T-helper 17 cell (primary cell): ENCODE measurements around the gene NDUFB8. TPM values are rescaled to one million over a fixed set of nuclear protein-coding genes. Genes with fewer than 3 reads are reported as not detected.

Source experiments
- ATAC-seq: fragments of 150-1000 bp; cut with Tn5 transposase; 2 replicates; pipeline ENCODE4 v1.10.0; 2021; ENCODE audit warnings: mild to moderate bottlenecking, moderate library complexity
- DNase-seq, 3 donors: peaks; one replicate each; pipeline versions ENCODE4 v3.0.0 to v3.0.0-alpha.2; 2020 to 2021
- H3K9me3 ChIP-seq: one replicate; pipeline ENCODE4 v1.7.0; 2013; ENCODE audit warnings: low read length, mild to moderate bottlenecking; ENCODE audit not compliant: control insufficient read depth, poor library complexity, severe bottlenecking
- H3K27ac Mint-ChIP-seq: one replicate; pipeline ENCODE4 v1.8.0; 2022; ENCODE audit warnings: mild to moderate bottlenecking, moderate library complexity, mixed read lengths
- H3K27me3 Mint-ChIP-seq: one replicate; pipeline ENCODE4 v1.8.0; 2022; ENCODE audit warnings: mixed read lengths
- H3K36me3 Mint-ChIP-seq: one replicate; pipeline ENCODE4 v1.8.0; 2022; ENCODE audit warnings: low read depth, mixed read lengths
- H3K4me1 Mint-ChIP-seq: one replicate; pipeline ENCODE4 v1.8.0; 2022; ENCODE audit warnings: mild to moderate bottlenecking, mixed read lengths
- H3K4me3 Mint-ChIP-seq: one replicate; pipeline ENCODE4 v1.8.0; 2022; ENCODE audit warnings: mild to moderate bottlenecking, moderate library complexity, mixed read lengths
- total RNA-seq, 4 donors: library from RNA in 2 of 4; stranded (reverse) in 2 of 4; gene quantifications; one replicate each; pipeline ENCODE4 v1.2.3 and lab custom pipeline; 2022 to 2026

Gene NDUFB8
- total RNA-seq, 2 donors from 2014 or later, result 142 to 159 TPM

DNA sequence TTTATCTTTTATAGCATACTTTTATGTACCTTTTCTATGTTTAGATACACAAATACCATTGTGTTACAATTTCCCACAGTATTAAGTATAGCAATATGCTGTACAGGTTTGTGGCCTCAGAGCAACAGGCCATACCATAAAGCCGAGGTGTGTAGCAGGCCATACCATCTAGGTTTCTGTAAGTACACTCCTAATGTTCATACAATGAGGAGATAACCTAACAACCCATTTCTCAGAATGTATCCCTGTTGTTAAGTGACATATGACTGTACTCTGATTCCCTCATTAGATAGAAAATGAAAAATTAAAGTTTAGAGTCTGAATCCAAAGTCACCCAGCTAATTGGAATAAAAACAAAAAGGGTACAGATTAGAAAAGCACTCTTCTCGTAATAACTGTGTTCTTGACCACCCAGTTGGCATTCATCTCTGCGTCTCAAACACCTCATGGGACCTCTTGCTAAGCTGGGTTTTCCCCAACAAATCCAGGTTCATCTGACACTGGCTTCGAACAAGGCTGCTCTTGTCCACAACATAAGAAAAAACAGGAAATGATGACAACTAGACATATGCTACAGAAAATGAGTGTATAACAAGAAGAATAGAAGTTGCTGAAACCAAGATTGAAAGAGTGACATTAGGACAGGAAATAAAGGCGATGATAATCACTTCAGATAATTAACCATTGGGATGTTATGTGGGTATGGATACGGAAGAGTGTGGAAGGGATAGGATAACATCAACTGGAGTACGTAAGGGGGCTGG, 1.4 kb downstream of the NDUFB8 start:
- Mint-ChIP-seq H3K27ac (peak overlapping the region; percentile 98), H3K27me3 (no peaks in the 10 kb centered on the region), H3K4me1 (peaks cover 30% of the 10 kb centered on the region), H3K36me3 (peaks cover 5% of the 10 kb centered on the region), H3K4me3 (peak overlapping the region; percentile 98)
- H3K9me3 ChIP-seq, result no peaks in the 10 kb centered on the region
- peak; percentile 71 for ATAC-seq
- DNase-seq, result no peak

DNA sequence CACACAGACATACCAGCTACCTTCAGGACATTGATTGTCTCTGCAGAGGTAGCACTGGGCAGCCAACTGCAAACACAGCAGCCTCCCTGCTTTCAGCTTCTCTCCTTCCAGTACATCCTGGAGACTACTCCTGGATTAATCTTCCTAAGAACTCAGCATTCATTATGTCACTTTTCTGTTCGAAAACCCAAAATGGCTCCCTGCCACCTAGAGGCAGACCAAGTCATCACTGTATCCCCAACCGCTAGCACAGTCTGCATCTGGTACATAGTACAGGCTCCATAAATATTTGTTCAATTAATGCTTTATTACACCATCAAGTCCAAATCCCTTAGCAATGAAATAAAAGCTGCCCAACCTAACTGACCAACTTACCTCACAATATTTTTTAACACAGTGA, 5.0 kb downstream of the NDUFB8 start:
- Mint-ChIP-seq H3K27me3 (no peaks in the 10 kb centered on the region), H3K27ac (no peak overlapping the region), H3K4me3 (no peak overlapping the region), H3K36me3 (peaks cover 4% of the 10 kb centered on the region), H3K4me1 (peaks cover 23% of the 10 kb centered on the region)
- ATAC-seq, result no peak
- DNase-seq, result no peak
- no peaks in the 10 kb centered on the region for H3K9me3 ChIP-seq

DNA sequence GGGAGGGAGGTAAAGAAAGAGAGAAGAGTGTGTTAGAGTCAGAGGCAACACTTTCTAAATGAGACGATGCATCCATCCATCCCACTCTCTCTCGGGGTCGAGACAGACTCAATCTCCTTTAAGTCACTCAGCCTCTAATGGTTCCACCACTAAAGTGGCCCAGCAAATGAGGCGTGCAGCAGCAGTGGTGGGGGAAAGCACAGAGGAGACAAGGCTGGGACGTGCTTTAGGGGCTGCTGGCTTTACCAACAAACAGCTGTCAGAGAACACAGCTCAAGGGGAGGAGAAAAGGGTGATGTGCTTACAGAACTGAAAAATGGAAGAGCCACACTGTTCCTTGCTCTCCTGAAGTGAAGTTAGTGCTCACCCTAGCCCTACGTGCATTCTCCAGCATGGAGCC, 5.5 kb downstream of the NDUFB8 start:
- H3K9me3 ChIP-seq, result no peaks in the 10 kb centered on the region
- H3K27me3 Mint-ChIP-seq, result no peaks in the 10 kb centered on the region
- peak overlapping the region; percentile 37 for H3K27ac Mint-ChIP-seq
- ATAC-seq, result no peak
- H3K4me3 Mint-ChIP-seq, result no peak overlapping the region
- peaks cover 3% of the 10 kb centered on the region for H3K36me3 Mint-ChIP-seq
- peaks cover 21% of the 10 kb centered on the region for H3K4me1 Mint-ChIP-seq
- DNase-seq, result no peak

DNA sequence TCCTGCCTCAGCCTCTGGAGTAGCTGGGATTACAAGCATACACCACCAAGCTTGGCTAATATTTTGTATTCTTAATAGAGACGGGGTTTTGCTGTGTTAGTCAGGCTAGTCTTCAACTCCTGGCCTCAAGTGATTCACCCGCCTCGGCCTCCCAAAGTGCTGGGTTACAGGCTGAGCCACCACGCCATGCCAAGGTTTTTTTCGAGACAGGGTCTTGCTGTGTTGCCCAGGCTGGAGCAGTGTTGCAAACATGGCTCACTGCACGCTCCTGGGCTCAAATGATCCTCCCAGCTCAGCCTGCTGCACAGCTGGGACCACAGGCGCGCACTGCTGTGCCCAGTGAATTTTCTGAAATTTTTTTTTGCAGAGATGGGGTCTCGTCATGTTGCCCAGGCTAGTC, 6.7 kb downstream of the NDUFB8 start:
- no peaks in the 10 kb centered on the region for H3K27me3 Mint-ChIP-seq
- no peaks in the 10 kb centered on the region for H3K9me3 ChIP-seq
- H3K4me3 Mint-ChIP-seq, result no peak overlapping the region
- H3K36me3 Mint-ChIP-seq, result no peaks in the 10 kb centered on the region
- H3K4me1 Mint-ChIP-seq, result peaks cover 23% of the 10 kb centered on the region
- no peak for ATAC-seq
- H3K27ac Mint-ChIP-seq, result no peak overlapping the region
- no peak for DNase-seq

DNA sequence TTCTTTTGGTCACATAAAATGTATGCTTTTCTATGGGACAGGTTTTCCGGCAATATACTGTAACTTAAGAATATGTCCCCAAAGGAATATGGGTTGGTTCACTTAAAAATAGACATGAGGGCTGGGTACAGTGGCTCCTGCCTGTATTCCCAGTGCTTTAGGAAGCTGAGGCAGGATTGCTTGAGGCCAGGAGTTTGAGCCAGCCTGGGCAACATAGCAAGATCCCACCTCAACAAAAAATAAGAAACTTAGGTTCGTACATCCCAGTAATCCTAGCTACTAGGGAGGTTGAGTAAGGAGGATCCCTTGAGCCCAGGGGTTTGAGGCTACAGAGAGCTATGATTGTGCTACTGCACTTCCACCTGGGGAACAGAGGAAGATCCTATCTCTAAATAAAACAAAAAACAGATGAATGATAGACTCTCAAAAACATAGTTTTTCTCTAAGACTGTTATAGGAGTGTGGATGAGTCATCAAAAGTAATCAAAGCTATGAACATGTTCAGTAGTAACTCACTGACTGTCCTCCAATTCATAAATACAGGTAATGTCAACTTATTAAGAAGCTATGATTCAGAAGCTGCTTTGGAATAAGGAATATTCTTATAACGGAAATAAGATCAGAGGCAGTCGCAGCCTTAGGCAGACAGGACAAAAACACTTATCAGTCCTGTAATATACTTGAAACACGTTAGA, 7.4 kb downstream of the NDUFB8 start:
- Mint-ChIP-seq H3K36me3 (no peaks in the 10 kb centered on the region), H3K27ac (peak overlapping the region; percentile 27), H3K4me3 (no peak overlapping the region), H3K27me3 (no peaks in the 10 kb centered on the region), H3K4me1 (peaks cover 27% of the 10 kb centered on the region)
- H3K9me3 ChIP-seq, result no peaks in the 10 kb centered on the region
- ATAC-seq, result no peak
- no peak for DNase-seq

DNA sequence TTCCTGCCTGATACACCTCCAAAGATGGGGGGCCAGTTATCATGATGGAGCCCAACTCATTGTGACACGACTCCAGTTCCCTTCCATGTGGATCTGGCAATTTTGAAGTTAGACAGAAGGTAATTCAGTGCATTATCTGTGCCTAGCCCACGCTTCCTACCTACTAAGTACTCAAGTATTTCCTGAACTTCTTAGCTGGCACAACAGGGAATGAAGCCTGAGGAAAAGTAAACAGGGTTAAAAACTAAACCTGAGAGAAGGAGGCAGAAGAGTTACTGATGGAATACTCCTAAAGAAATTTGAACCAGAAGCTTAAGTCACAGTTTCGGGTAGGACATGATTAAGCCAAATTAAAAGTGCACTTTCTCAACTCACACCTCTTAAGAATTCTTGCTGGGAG, 8.9 kb downstream of the NDUFB8 start:
- Mint-ChIP-seq H3K27ac (no peak overlapping the region), H3K4me3 (no peak overlapping the region), H3K36me3 (peaks cover 3% of the 10 kb centered on the region), H3K27me3 (no peaks in the 10 kb centered on the region), H3K4me1 (peaks cover 23% of the 10 kb centered on the region)
- ATAC-seq, result no peak
- no peak for DNase-seq
- H3K9me3 ChIP-seq, result no peaks in the 10 kb centered on the region

DNA sequence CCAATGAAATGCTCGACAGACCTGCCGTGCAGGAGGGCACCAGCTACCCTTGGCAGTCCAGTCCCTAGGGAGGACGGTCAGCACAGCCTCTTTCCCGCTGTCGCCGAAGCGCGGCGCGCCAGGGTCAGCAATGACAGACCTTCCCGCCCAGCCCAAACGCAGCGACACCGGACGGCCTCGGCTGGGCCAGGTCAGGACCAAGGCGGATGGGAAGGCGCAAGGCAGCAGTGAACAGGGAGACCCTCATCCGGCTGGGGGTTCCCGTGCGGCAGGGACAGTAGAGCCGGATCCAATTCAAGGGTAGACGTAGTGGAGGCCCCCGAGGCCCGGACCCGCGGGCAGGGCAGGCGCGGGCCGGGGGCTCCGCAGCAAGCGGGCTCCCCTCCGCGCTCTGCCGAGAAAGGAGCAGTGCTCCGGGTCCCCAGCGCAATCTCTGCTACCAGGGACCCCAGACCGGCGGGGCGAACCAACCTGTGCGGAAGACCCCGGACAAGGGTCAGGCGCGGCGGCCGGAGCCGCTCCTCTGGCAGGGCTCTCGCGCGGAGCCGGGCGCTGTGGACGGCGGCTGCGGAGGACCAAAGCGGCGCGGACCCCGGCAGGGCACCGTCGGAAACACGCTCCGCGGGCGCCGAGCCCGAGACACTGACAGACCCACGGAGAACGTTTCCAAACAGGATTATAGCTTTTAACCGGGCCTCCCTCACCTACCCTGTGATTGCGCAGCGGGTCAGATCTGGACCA, 10.2 kb downstream of the NDUFB8 start, which contains the start of gene SEC31B:
Gene SEC31B, minus strand, starts transcription at position 551 of the 741 bp plus-strand sequence. CDS start 2,909 bp downstream, outside the sequence.
- H3K4me1 Mint-ChIP-seq, result peaks cover 16% of the 10 kb centered on the region
- H3K9me3 ChIP-seq, result no peaks in the 10 kb centered on the region
- H3K4me3 Mint-ChIP-seq, result no peak within 1 kb of the TSS
- peaks cover 5% of the 10 kb centered on the region for H3K36me3 Mint-ChIP-seq
- ATAC-seq (no peak), DNase-seq (no peak)
- H3K27me3 Mint-ChIP-seq, result no peaks in the 10 kb centered on the region
- peak within 1 kb of the TSS; percentile 32 for H3K27ac Mint-ChIP-seq

DNA sequence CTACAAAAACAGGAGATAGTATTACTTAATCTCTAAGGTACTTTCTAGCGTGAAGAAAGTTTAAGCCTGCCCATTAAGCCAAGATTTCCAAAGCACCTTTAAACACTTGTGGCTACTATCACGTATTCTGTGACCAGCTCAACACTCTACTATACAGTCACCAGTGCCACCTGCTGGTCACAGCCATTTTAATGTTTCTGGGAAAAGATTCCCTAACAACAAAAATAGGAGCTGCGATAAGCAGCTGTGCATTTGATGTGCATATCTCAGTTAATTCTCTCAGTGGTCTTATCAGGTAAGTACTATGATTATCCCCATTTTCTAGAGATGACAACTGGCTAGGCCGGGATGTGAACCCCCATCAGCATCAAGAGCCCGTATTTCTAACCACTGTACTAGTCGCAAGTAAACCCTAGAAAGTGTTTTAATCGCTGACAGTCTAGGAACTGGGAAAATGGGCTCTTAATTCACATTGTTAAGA, 10.9 kb downstream of the NDUFB8 start:
- Mint-ChIP-seq H3K4me3 (no peak overlapping the region), H3K36me3 (peaks cover 5% of the 10 kb centered on the region), H3K27me3 (no peaks in the 10 kb centered on the region), H3K4me1 (peaks cover 13% of the 10 kb centered on the region), H3K27ac (peak overlapping the region; percentile 32)
- H3K9me3 ChIP-seq, result no peaks in the 10 kb centered on the region
- ATAC-seq (peak; percentile 81), DNase-seq (peak in 1 of 3 donors; percentile 44)

DNA sequence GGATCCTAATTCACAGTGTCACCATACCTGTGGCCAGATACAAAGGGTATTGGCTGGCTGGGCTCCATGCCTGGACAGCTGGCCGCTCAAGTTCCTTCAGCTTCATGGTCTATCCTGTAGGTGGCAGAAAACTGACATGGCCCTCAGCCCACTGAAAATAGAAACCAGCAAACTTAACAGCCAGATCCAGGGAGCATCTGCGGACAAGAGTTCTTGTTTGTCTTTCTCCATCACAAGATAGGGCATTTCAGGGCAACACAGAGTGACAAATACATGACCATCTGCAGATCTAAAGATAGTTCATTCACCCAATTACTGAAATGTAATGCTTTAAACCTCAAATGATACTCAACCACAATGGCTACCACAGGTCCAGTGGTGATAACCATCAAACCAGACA, 12.8 kb downstream of the NDUFB8 start:
- Mint-ChIP-seq H3K27ac (no peak overlapping the region), H3K36me3 (peaks cover 7% of the 10 kb centered on the region), H3K4me3 (no peak overlapping the region), H3K27me3 (no peaks in the 10 kb centered on the region), H3K4me1 (peaks cover 22% of the 10 kb centered on the region)
- ATAC-seq (no peak), DNase-seq (no peak)
- H3K9me3 ChIP-seq, result no peaks in the 10 kb centered on the region

DNA sequence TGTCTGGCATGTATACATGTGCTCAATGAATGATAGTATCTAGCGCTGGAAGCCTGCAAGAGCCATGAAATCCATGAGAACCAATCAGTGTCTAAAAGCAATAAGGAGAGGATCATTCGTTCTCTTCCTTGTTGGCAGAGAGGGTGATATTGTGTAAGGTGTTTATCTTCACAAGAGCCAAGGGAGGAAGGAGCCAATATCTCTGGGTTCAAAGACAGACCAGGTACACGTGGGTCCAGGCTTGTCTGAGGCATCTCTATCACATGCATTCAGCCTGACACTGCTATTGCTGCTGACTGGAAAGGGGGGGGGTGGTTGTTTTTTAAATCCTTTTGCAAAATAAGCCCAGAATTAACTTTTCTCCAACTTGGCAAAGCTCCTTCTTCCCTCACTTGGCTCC, 14.1 kb downstream of the NDUFB8 start:
- peaks cover 32% of the 10 kb centered on the region for H3K4me1 Mint-ChIP-seq
- H3K27ac Mint-ChIP-seq, result no peak overlapping the region
- H3K4me3 Mint-ChIP-seq, result no peak overlapping the region
- no peaks in the 10 kb centered on the region for H3K9me3 ChIP-seq
- no peaks in the 10 kb centered on the region for H3K27me3 Mint-ChIP-seq
- DNase-seq (no peak), ATAC-seq (no peak)
- H3K36me3 Mint-ChIP-seq, result peaks cover 7% of the 10 kb centered on the region

DNA sequence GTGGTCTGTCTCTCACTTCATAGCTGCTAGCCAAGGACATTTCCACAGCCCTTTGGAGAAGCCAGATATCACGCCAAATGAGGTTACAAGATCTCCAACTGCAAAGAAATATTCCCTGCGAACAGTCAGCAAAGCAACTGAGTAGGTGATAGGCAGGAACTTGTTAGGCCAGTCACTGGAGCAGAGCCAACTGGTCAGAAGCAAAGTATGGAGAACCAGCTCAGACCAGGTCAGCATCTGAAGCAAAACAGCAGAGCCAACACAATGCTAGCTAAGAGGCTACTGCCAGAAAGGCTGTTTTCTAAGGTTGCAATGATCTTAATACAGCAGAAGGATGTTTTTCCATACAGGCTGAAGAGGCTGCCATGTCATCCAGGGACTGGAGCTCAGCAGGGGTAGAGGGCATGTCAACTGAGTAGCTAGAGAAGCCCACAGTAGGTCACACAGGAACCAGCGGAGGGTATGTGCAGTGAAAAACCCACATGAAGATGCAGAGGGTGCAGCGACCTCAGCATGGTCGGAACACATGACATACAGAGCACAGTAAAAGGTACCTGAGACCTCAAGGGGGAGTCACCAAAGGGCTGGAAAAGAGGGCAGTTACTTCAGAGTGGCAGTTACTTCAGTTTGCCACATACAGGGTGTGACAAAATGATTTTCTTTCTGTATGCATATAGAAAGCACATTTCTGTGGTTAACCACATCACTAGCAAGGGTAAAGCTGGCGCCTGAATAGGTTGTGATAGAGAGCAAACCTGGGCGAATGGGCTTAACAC, 18.9 kb downstream of the NDUFB8 start:
- Mint-ChIP-seq H3K4me3 (peak overlapping the region; percentile 72), H3K4me1 (peaks cover 51% of the 10 kb centered on the region), H3K36me3 (peaks cover 11% of the 10 kb centered on the region), H3K27me3 (no peaks in the 10 kb centered on the region), H3K27ac (peak overlapping the region; percentile 80)
- ATAC-seq (peak; percentile 94), DNase-seq (peak in 2 of 3 donors; percentile 38 to 45)
- no peaks in the 10 kb centered on the region for H3K9me3 ChIP-seq

DNA sequence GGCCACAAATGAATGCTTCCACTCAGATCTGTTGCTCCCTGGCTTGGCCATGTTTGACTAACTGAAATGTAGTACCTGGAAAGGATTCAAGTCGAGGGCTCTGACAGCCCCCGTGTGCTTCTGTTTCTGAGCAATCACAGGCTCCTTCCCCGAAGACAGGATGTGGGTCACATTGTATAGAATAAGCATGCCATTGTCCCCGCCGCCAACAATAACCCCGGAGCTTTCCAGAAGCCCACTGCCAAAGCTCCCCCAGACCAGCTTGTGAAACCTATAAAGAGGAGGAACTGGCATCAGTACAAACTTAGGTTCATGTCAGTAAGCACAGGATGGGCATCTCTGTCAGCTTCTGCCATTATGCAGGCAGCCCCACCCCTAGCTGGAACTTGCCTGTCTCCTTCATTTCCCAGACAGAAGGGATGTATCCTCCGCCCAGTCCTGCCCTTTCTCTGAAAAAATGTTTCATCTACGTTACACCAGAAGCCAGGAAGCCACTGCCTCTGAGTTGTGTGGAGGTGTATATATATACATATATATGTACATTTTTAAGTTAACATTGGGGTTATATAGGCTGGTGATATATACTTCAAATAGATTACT, 20.3 kb downstream of the NDUFB8 start:
- Mint-ChIP-seq H3K4me1 (peaks cover 55% of the 10 kb centered on the region), H3K27ac (peak overlapping the region; percentile 90), H3K36me3 (peaks cover 15% of the 10 kb centered on the region), H3K27me3 (no peaks in the 10 kb centered on the region), H3K4me3 (peak overlapping the region; percentile 84)
- no peaks in the 10 kb centered on the region for H3K9me3 ChIP-seq
- DNase-seq (no peak), ATAC-seq (no peak)
